ENCODE results near the gene SRD5A1.

The SRD5A1 gene

GRCh38 chr5:6615034-6615815, 18.0 kb upstream of the SRD5A1 start:
- H3K4me3 ChIP-seq (ENCODE audit: low read depth, low read length), result no peak overlapping the region
- DNase-seq (ENCODE audit: low read depth), result no peak
- TF ChIP-seq CTCF (IDR thresholded peaks at IDR 0.05; ENCODE audit: low read depth, low read length) (no peak), MYC (IDR thresholded peaks at IDR 0.05; ENCODE audit: low read depth, low read length) (no peak), MAX (IDR thresholded peaks at IDR 0.05; ENCODE audit: low read depth, low read length) (no peak), POLR2A (IDR thresholded peaks at IDR 0.05; ENCODE audit: extremely low read depth, insufficient read length) (no peak)

- H3K4me3 ChIP-seq (ENCODE audit: low read depth, low read length), result no peak overlapping the region
- TF ChIP-seq MAX (IDR thresholded peaks at IDR 0.05; ENCODE audit: low read depth, low read length), result no peak
- no peak for TF ChIP-seq MYC (IDR thresholded peaks at IDR 0.05; ENCODE audit: low read depth, low read length)
- TF ChIP-seq POLR2A (IDR thresholded peaks at IDR 0.05; ENCODE audit: extremely low read depth, insufficient read length), result no peak
- no peak for TF ChIP-seq CTCF (IDR thresholded peaks at IDR 0.05; ENCODE audit: low read depth, low read length)
- no peak for DNase-seq (ENCODE audit: low read depth)
Observed at GRCh38 chr5:6616632-6617031, 16.6 kb upstream of the SRD5A1 start.

GRCh38 chr5:6623228-6623627, 10.0 kb upstream of the SRD5A1 start:
- TF ChIP-seq POLR2A (IDR thresholded peaks at IDR 0.05; ENCODE audit: extremely low read depth, insufficient read length), result no peak
- no peak for TF ChIP-seq MAX (IDR thresholded peaks at IDR 0.05; ENCODE audit: low read depth, low read length)
- TF ChIP-seq CTCF (IDR thresholded peaks at IDR 0.05; ENCODE audit: low read depth, low read length), result no peak
- no peak for TF ChIP-seq MYC (IDR thresholded peaks at IDR 0.05; ENCODE audit: low read depth, low read length)
- no peak for DNase-seq (ENCODE audit: low read depth)
- no peak overlapping the region for H3K4me3 ChIP-seq (ENCODE audit: low read depth, low read length)

- TF ChIP-seq MAX (IDR thresholded peaks at IDR 0.05; ENCODE audit: low read depth, low read length) (no peak), POLR2A (IDR thresholded peaks at IDR 0.05; ENCODE audit: extremely low read depth, insufficient read length) (no peak), MYC (IDR thresholded peaks at IDR 0.05; ENCODE audit: low read depth, low read length) (no peak), CTCF (IDR thresholded peaks at IDR 0.05; ENCODE audit: low read depth, low read length) (no peak)
- no peak overlapping the region for H3K4me3 ChIP-seq (ENCODE audit: low read depth, low read length)
- DNase-seq (ENCODE audit: low read depth), result no peak
Observed at GRCh38 chr5:6623941-6624340, 9.3 kb upstream of the SRD5A1 start.

GRCh38 chr5:6626508-6626907, 6.7 kb upstream of the SRD5A1 start:
- H3K4me3 ChIP-seq (ENCODE audit: low read depth, low read length), result no peak overlapping the region
- no peak for TF ChIP-seq MAX (IDR thresholded peaks at IDR 0.05; ENCODE audit: low read depth, low read length)
- TF ChIP-seq POLR2A (IDR thresholded peaks at IDR 0.05; ENCODE audit: extremely low read depth, insufficient read length), result no peak
- TF ChIP-seq MYC (IDR thresholded peaks at IDR 0.05; ENCODE audit: low read depth, low read length), result no peak
- no peak for TF ChIP-seq CTCF (IDR thresholded peaks at IDR 0.05; ENCODE audit: low read depth, low read length)
- DNase-seq (ENCODE audit: low read depth), result no peak
